Fibroblast of lung (primary cell): ENCODE results near the gene USH2A.

Source experiments
- CTCF ChIP-seq, 2 donors: IDR thresholded peaks in 1 of 2; conservative IDR thresholded peaks in 1 of 2; 1 replicate in 1 of 2; 2 replicates in 1 of 2; pipeline ENCODE4 v1.5.1; 2011 to 2012; ENCODE audit warnings: low read length in 2 of 2, control low read depth in 1 of 2, inconsistent platforms in 1 of 2, low read depth in 1 of 2, mild to moderate bottlenecking in 1 of 2
- EZH2 ChIP-seq: IDR thresholded peaks from 2 replicates; pipeline ENCODE4 v1.5.1; 2012; ENCODE audit warnings: low read length, control low read depth, mild to moderate bottlenecking; ENCODE audit errors: missing control alignments

- no peak for TF ChIP-seq CTCF (conservative IDR thresholded peaks at IDR 0.05 in 1 of 2, IDR thresholded peaks at IDR 0.05 in 1 of 2; ENCODE audit: low read depth in 1 of 2, low read length in 2 of 2)
- TF ChIP-seq EZH2 = no peak
These were observed 797.3 kb downstream of the USH2A start for GRCh38 chr1:215625949-215626348.
